HepG2 (cell line): Measurements from ENCODE around the gene RASD1. TPM values are rescaled to one million over a fixed set of nuclear protein-coding genes. Genes with fewer than 3 reads are reported as not detected.
A peak's percentile ranks its signal among the peaks of the same experiment; 100 is the strongest.

Experiments
- ATAC-seq: fragments of 200-7000 bp; cut with Tn5 transposase; 3 replicates; pipeline ENCODE4 v1.9.1; 2020; ENCODE audit warnings: mild to moderate bottlenecking, moderate library complexity
- BruUV-seq: library from RNA; stranded (reverse); fragments of 400-500 nt; replicated peaks from 2 replicates; lab custom pipeline; 2021; lab: Mats Ljungman, UMichigan
- CTCF ChIA-PET: fragments of 300-600 bp; formaldehyde crosslinking; extraction: SDS; loops from one replicate; lab custom pipeline; 2021; ENCODE audit warnings: low total read pairs, inconsistent platforms, low intra/inter-chr PET ratio; lab: Yijun Ruan, JAX
- POLR2A ChIA-PET: fragments of 350-600 bp; sonication (Branson Sonifier 250); formaldehyde crosslinking; loops from one replicate; lab custom pipeline; 2020; ENCODE audit warnings: antibody characterized with exemption, inconsistent platforms; lab: Yijun Ruan, JAX
- DNase-seq: peaks from one replicate; pipeline ENCODE4 v3.0.0-alpha.2; 2015; ENCODE audit warnings: low spot score
- FAIRE-seq: peaks from 3 replicates; lab custom pipeline; 2011; peaks lifted over from hg19 to GRCh38; lab: Jason Lieb, UNC
- H2AFZ ChIP-seq: one replicate; pipeline ENCODE4 v1.6.1; 2011; ENCODE audit warnings: low read length, inconsistent platforms
- H3K27ac ChIP-seq: fragments of 300-600 bp; 3 replicates; pipeline ENCODE4 v1.8.0; 2011; ENCODE audit warnings: mixed run types, mild to moderate bottlenecking, mixed read lengths, low read length, inconsistent platforms; ENCODE audit not compliant: insufficient read depth; ENCODE audit errors: extremely low read length
- H3K27me3 ChIP-seq, 2 experiments: fragments of 200-600 bp in 1 of 2; 2 replicates in 1 of 2; 3 replicates in 1 of 2; pipeline versions ENCODE4 v1.6.0 to v1.8.0; 2011; ENCODE audit warnings: low read length in 2 of 2, mild to moderate bottlenecking in 2 of 2, moderate library complexity in 2 of 2, inconsistent platforms in 1 of 2; ENCODE audit not compliant: insufficient read depth in 2 of 2, control insufficient read depth in 1 of 2
- H3K36me3 ChIP-seq, 2 experiments: fragments of 200-600 bp in 1 of 2; replicated peaks in 1 of 2; 2 replicates in 1 of 2; 3 replicates in 1 of 2; pipeline versions ENCODE4 v1.5.1 to v1.8.0; 2011; ENCODE audit warnings: low read length in 2 of 2, inconsistent platforms in 1 of 2; ENCODE audit not compliant: insufficient read depth in 2 of 2, control insufficient read depth in 1 of 2
- H3K4me1 ChIP-seq: 2 replicates; pipeline ENCODE4 v1.5.1; 2012; ENCODE audit warnings: low read length, inconsistent platforms; ENCODE audit not compliant: insufficient read depth
- H3K4me2 ChIP-seq: 2 replicates; pipeline ENCODE4 v1.6.0; 2011; ENCODE audit warnings: low read depth, low read length, inconsistent platforms
- H3K4me3 ChIP-seq, 3 experiments: fragments of 200-600 bp in 1 of 3; sonication (generic), shearing (Covaris generic) in 1 of 3; replicated peaks in 1 of 3; 2 replicates each; pipeline ENCODE4 v1.5.1; 2011 to 2016; ENCODE audit warnings: low read length in 3 of 3, inconsistent platforms in 2 of 3, low read depth in 2 of 3, mild to moderate bottlenecking in 2 of 3, control low read depth in 1 of 3, mixed read lengths in 1 of 3; ENCODE audit not compliant: insufficient read depth in 1 of 3
- H3K79me2 ChIP-seq: one replicate; pipeline ENCODE4 v1.6.1; 2011; ENCODE audit warnings: low read length, inconsistent platforms; ENCODE audit not compliant: insufficient read depth
- H3K9ac ChIP-seq: 2 replicates; pipeline ENCODE4 v1.6.0; 2011; ENCODE audit warnings: mild to moderate bottlenecking, low read depth, low read length, inconsistent platforms; ENCODE audit not compliant: insufficient read depth
- H3K9me3 ChIP-seq: 2 replicates; pipeline ENCODE4 v1.5.1; 2012; ENCODE audit warnings: mild to moderate bottlenecking, low read length
- H4K20me1 ChIP-seq: 2 replicates; pipeline ENCODE4 v1.6.0; 2011; ENCODE audit warnings: inconsistent platforms, mild to moderate bottlenecking, low read length, moderate library complexity; ENCODE audit not compliant: insufficient read depth
- CBFB ChIP-seq: sonication (generic); formaldehyde crosslinking; IDR thresholded peaks from 2 replicates; pipeline ENCODE4 v1.4.0; 2020; ENCODE audit warnings: missing genetic modification reagents
- E2F1 ChIP-seq: sonication (generic); formaldehyde crosslinking; IDR thresholded peaks from 2 replicates; pipeline ENCODE4 v1.5.0; 2020; ENCODE audit warnings: missing genetic modification reagents
- HNRNPK ChIP-seq: fragments of 200-400 bp; formaldehyde crosslinking; IDR thresholded peaks from 2 replicates; pipeline ENCODE4 v1.6.1; 2018; ENCODE audit warnings: low read length, low read depth, moderate library complexity, mild to moderate bottlenecking; ENCODE audit not compliant: poor library complexity, severe bottlenecking
- HNRNPLL ChIP-seq: fragments of 200-400 bp; formaldehyde crosslinking; IDR thresholded peaks from 2 replicates; pipeline ENCODE4 v1.6.1; 2017; ENCODE audit warnings: mild to moderate bottlenecking, low read depth, low read length; ENCODE audit not compliant: poor library complexity, severe bottlenecking
- KDM5B ChIP-seq: sonication (generic); formaldehyde crosslinking; IDR thresholded peaks from 2 replicates; pipeline ENCODE4 v1.4.0; 2020; ENCODE audit warnings: missing genetic modification reagents, mild to moderate bottlenecking, borderline replicate concordance
- SNAI1 ChIP-seq: sonication (generic); formaldehyde crosslinking; IDR thresholded peaks from 2 replicates; pipeline ENCODE4 v1.5.0; 2020; ENCODE audit warnings: mild to moderate bottlenecking, missing genetic modification reagents, borderline replicate concordance
- SP4 ChIP-seq: sonication (generic); formaldehyde crosslinking; IDR thresholded peaks from 2 replicates; pipeline ENCODE4 v1.8.1; 2023; ENCODE audit warnings: mild to moderate bottlenecking, missing genetic modification reagents
- ZMYM4 ChIP-seq: sonication (generic); formaldehyde crosslinking; IDR thresholded peaks from 2 replicates; pipeline ENCODE4 v1.8.1; 2023; ENCODE audit warnings: mild to moderate bottlenecking, missing genetic modification reagents
- ZNF572 ChIP-seq: sonication (generic); formaldehyde crosslinking; IDR thresholded peaks from 2 replicates; pipeline ENCODE4 v1.5.1; 2020; ENCODE audit warnings: mild to moderate bottlenecking, missing genetic modification reagents
- ZNF678 ChIP-seq: sonication (generic); formaldehyde crosslinking; IDR thresholded peaks from 2 replicates; pipeline ENCODE4 v1.4.0; 2020; ENCODE audit warnings: mild to moderate bottlenecking, missing genetic modification reagents
- ZNF883 ChIP-seq: sonication (generic); formaldehyde crosslinking; IDR thresholded peaks from 2 replicates; pipeline ENCODE4 v1.5.1; 2020; ENCODE audit warnings: mild to moderate bottlenecking, missing genetic modification reagents; ENCODE audit errors: not compliant biosample characterization
- ZSCAN9 ChIP-seq: IDR thresholded peaks from 2 replicates; pipeline ENCODE4 v1.6.1; 2016; ENCODE audit warnings: borderline replicate concordance
- WGBS: methylation state at CpG from one replicate; pipeline ENCODE4 v1.1.6; 2017; ENCODE audit warnings: low lambda C conversion rate; 5-methylcytosine and 5-hydroxymethylcytosine counted together
- in situ Hi-C: cut with HindIII; loops from 2 replicates; pipeline ENCODE4 v1.10.0; 2017; ENCODE audit warnings: low pct_unique_long_range_greater_than_20kb; ENCODE audit not compliant: extremely low pct_ligation_motif_present
- intact Hi-C: fragments of 100-400 bp; cut with micrococcal nuclease; formaldehyde crosslinking; loops from one replicate; pipeline ENCODE4 v1.10.0; 2022; ENCODE audit not compliant: unreplicated experiment
- polyA plus RNA-seq, 8 experiments: library from polyadenylated mRNA; depleted of rRNA in 3 of 8; stranded (reverse) in 7 of 8; unstranded in 1 of 8; fragments of >200 nt; fragmentation: Illumina TruSeq in 4 of 8; extraction: Trizol in 4 of 8; gene quantifications; 2 replicates each; pipeline versions ENCODE4 v1.2.1 to v1.2.3, GENCODE V29; 2011 to 2016; ENCODE audit warnings: low read depth in 4 of 8, missing spikeins in 1 of 8, mixed read lengths in 1 of 8; ENCODE audit not compliant: insufficient read depth in 1 of 8
- total RNA-seq, 5 experiments: library from RNA; depleted of rRNA; stranded (reverse); fragments of >200 nt; fragmentation: Illumina TruSeq; extraction: Trizol; gene quantifications; 2 replicates each; pipeline ENCODE4 v1.2.3, GENCODE V29; 2016; ENCODE audit warnings: low read depth in 1 of 5
- TF ChIP-seq, protein P1 (sequence below): sonication (generic); formaldehyde crosslinking; IDR thresholded peaks from 2 replicates; pipeline ENCODE4 v1.5.1; 2020; ENCODE audit warnings: mild to moderate bottlenecking, missing genetic modification reagents, moderate library complexity
- TF ChIP-seq, protein P2 (sequence below): IDR thresholded peaks from 2 replicates; pipeline ENCODE4 v1.6.1; 2016
- TF ChIP-seq, protein P3 (sequence below): sonication (generic); formaldehyde crosslinking; IDR thresholded peaks from 2 replicates; pipeline ENCODE4 v1.4.0; 2020; ENCODE audit warnings: mild to moderate bottlenecking, missing genetic modification reagents

Gene RASD1
- total and polyA plus RNA-seq, 2 of the 13 experiments (the other 11 are each of a cell fraction or from before 2014, with no cell fraction given): 1.6 to 4.2 TPM

GRCh38 chr17:17539591-17539990, 43.4 kb upstream of the RASD1 start:
- Histone ChIP-seq H4K20me1 (no peaks in the 10 kb centered on the region; the same call in 1 of the 2 replicates), H3K27ac (no peak overlapping the region), H3K9ac (peak overlapping the region; percentile 31; the same call in 1 of the 2 replicates), H3K4me1 (peaks cover 59% of the 10 kb centered on the region), H3K79me2 (no peaks in the 10 kb centered on the region), H3K36me3 (no peaks in the 10 kb centered on the region; a peak in 1 of 5 replicates), H3K27me3 (no peaks in the 10 kb centered on the region), H3K9me3 (no peaks in the 10 kb centered on the region), H2AFZ (no peak overlapping the region), H3K4me2 (peak overlapping the region; percentile 14; the same call in 1 of the 2 replicates), H3K4me3 (no peak overlapping the region)
- FAIRE-seq: no peak
- no peak for DNase-seq
- POLR2A ChIA-PET: interaction anchor here (1.8 to 2.9 kb wide), 3 partner anchors 8 to 43 kb away, joined by 9 to 47 read pairs (median 10); partner anchors contain the start of gene RASD1
- BruUV-seq: no TSS peak
- ATAC-seq: no peak
- CTCF ChIA-PET: no interaction called here
- in situ Hi-C loops: no loop called here
- 83% methylated on average over 6 of the region's 10 CpGs for WGBS
- intact Hi-C loops: loop anchor here (2.0 to 5.0 kb wide), 2 partner anchors 33 to 43 kb away; partner anchors contain the start of gene RASD1
- TF ChIP-seq HNRNPK (no peak), CBFB (CRISPR knock-in tag) (no peak), E2F1 (no peak), ZNF883 (CRISPR knock-in tag) (peak; percentile 26), KDM5B (CRISPR knock-in tag) (0 out of 2 replicates have a peak, but pooled peaks have one; percentile 33), SP4 (no peak), ZSCAN9 (no peak), ZNF572 (0 out of 2 replicates have a peak, but pooled peaks have one; percentile 31), SNAI1 (CRISPR knock-in tag) (0 out of 2 replicates have a peak, but pooled peaks have one; percentile 6), ZMYM4 (CRISPR knock-in tag) (peak; percentile 34; the same call in 1 of the 2 replicates), ZNF678 (CRISPR knock-in tag) (no peak), HNRNPLL (peak; percentile 17)
- TF ChIP-seq, protein P1, sequence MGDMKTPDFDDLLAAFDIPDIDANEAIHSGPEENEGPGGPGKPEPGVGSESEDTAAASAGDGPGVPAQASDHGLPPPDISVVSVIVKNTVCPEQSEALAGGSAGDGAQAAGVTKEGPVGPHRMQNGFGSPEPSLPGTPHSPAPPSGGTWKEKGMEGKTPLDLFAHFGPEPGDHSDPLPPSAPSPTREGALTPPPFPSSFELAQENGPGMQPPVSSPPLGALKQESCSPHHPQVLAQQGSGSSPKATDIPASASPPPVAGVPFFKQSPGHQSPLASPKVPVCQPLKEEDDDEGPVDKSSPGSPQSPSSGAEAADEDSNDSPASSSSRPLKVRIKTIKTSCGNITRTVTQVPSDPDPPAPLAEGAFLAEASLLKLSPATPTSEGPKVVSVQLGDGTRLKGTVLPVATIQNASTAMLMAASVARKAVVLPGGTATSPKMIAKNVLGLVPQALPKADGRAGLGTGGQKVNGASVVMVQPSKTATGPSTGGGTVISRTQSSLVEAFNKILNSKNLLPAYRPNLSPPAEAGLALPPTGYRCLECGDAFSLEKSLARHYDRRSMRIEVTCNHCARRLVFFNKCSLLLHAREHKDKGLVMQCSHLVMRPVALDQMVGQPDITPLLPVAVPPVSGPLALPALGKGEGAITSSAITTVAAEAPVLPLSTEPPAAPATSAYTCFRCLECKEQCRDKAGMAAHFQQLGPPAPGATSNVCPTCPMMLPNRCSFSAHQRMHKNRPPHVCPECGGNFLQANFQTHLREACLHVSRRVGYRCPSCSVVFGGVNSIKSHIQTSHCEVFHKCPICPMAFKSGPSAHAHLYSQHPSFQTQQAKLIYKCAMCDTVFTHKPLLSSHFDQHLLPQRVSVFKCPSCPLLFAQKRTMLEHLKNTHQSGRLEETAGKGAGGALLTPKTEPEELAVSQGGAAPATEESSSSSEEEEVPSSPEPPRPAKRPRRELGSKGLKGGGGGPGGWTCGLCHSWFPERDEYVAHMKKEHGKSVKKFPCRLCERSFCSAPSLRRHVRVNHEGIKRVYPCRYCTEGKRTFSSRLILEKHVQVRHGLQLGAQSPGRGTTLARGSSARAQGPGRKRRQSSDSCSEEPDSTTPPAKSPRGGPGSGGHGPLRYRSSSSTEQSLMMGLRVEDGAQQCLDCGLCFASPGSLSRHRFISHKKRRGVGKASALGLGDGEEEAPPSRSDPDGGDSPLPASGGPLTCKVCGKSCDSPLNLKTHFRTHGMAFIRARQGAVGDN: peak; percentile 54
- TF ChIP-seq, protein P2, sequence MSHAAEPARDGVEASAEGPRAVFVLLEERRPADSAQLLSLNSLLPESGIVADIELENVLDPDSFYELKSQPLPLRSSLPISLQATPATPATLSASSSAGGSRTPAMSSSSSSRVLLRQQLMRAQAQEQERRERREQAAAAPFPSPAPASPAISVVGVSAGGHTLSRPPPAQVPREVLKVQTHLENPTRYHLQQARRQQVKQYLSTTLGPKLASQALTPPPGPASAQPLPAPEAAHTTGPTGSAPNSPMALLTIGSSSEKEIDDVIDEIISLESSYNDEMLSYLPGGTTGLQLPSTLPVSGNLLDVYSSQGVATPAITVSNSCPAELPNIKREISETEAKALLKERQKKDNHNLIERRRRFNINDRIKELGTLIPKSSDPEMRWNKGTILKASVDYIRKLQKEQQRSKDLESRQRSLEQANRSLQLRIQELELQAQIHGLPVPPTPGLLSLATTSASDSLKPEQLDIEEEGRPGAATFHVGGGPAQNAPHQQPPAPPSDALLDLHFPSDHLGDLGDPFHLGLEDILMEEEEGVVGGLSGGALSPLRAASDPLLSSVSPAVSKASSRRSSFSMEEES (CRISPR knock-in tag): no peak
- TF ChIP-seq, protein P3, sequence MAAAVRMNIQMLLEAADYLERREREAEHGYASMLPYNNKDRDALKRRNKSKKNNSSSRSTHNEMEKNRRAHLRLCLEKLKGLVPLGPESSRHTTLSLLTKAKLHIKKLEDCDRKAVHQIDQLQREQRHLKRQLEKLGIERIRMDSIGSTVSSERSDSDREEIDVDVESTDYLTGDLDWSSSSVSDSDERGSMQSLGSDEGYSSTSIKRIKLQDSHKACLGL (CRISPR knock-in tag): no peak
